K562 (cell line): ENCODE measurements around the gene EVPL. TPM values are rescaled to one million over a fixed set of nuclear protein-coding genes. Genes with fewer than 3 reads are reported as not detected.

Source experiments
- ATAC-seq: fragments of 200-7000 bp; cut with Tn5 transposase; 3 replicates; pipeline ENCODE4 v1.9.1; 2020; ENCODE audit warnings: moderate library complexity
- BruUV-seq: library from RNA; stranded (reverse); fragments of 400-500 nt; replicated peaks from 2 replicates; lab custom pipeline; 2021; lab: Mats Ljungman, UMichigan
- CTCF ChIA-PET: fragments of 300-600 bp; formaldehyde crosslinking; extraction: SDS; loops from one replicate; lab custom pipeline; 2021; ENCODE audit warnings: low intra/inter-chr PET ratio; lab: Yijun Ruan, JAX
- POLR2A ChIA-PET: fragments of 300-600, 350-650 bp; sonication (Branson Sonifier 250); formaldehyde crosslinking; extraction: SDS; loops from one replicate; lab custom pipeline; 2021; ENCODE audit warnings: antibody characterized with exemption, inconsistent platforms; lab: Yijun Ruan, JAX
- DNase-seq, 4 experiments: peaks; one replicate each; pipeline versions ENCODE4 v3.0.0 to v3.0.0-alpha.2; 2011 to 2018; ENCODE audit warnings: low spot score in 3 of 4, mixed read lengths in 3 of 4; ENCODE audit errors: extremely low read depth in 1 of 4
- FAIRE-seq: peaks from 2 replicates; lab custom pipeline; 2011; peaks lifted over from hg19 to GRCh38; lab: Jason Lieb, UNC
- H2AFZ ChIP-seq: 2 replicates; pipeline ENCODE4 v1.6.0; 2011; ENCODE audit warnings: low read depth, low read length, control low read depth, inconsistent platforms
- H3K27ac ChIP-seq: fragments of 200-600 bp; 3 replicates; pipeline ENCODE4 v1.8.0; 2011; ENCODE audit warnings: low read depth, mild to moderate bottlenecking, control low read depth, inconsistent platforms, low read length, moderate library complexity, mixed read lengths; ENCODE audit errors: extremely low read depth
- H3K27me3 ChIP-seq, 2 experiments: fragments of 300-600 bp in 1 of 2; 2 replicates in 1 of 2; 3 replicates in 1 of 2; pipeline versions ENCODE4 v1.6.0 to v1.8.0; 2011; ENCODE audit warnings: inconsistent platforms in 2 of 2, low read length in 2 of 2, mild to moderate bottlenecking in 1 of 2, mixed read lengths in 1 of 2, moderate library complexity in 1 of 2; ENCODE audit not compliant: control insufficient read depth in 2 of 2, insufficient read depth in 2 of 2
- H3K36me3 ChIP-seq: fragments of 300-600 bp; 3 replicates; pipeline ENCODE4 v1.8.0; 2011; ENCODE audit warnings: mild to moderate bottlenecking, low read length, inconsistent platforms; ENCODE audit not compliant: control insufficient read depth, insufficient read depth
- H3K4me1 ChIP-seq, 2 experiments: fragments of 200-600 bp in 1 of 2; replicated peaks in 1 of 2; 2 replicates in 1 of 2; 3 replicates in 1 of 2; pipeline versions ENCODE4 v1.5.1 to v1.8.0; 2011; ENCODE audit warnings: inconsistent platforms in 2 of 2, low read length in 2 of 2, mild to moderate bottlenecking in 1 of 2, mixed read lengths in 1 of 2, moderate library complexity in 1 of 2; ENCODE audit not compliant: control insufficient read depth in 2 of 2, insufficient read depth in 2 of 2
- H3K4me2 ChIP-seq: 2 replicates; pipeline ENCODE4 v1.6.1; 2011; ENCODE audit warnings: low read length, control low read depth, inconsistent platforms, mixed read lengths; ENCODE audit not compliant: insufficient read depth
- H3K4me3 ChIP-seq: fragments of 200-600 bp; sonication (generic), shearing (Covaris generic); 2 replicates; pipeline ENCODE4 v1.5.1; 2016; ENCODE audit warnings: control low read depth, inconsistent platforms
- H3K79me2 ChIP-seq: fragments of 200-600 bp; 3 replicates; pipeline ENCODE4 v1.8.0; 2011; ENCODE audit warnings: low read length, inconsistent platforms; ENCODE audit not compliant: control insufficient read depth, insufficient read depth
- H3K9ac ChIP-seq, 2 experiments: 2 replicates each; pipeline versions ENCODE4 v1.6.0 to v1.6.1; 2011; ENCODE audit warnings: low read depth in 2 of 2, low read length in 2 of 2, control low read depth in 1 of 2, inconsistent platforms in 1 of 2, mild to moderate bottlenecking in 1 of 2, mixed read lengths in 1 of 2; ENCODE audit not compliant: insufficient read depth in 1 of 2
- H3K9me1 ChIP-seq: one replicate; pipeline ENCODE4 v1.6.0; 2011; ENCODE audit warnings: inconsistent platforms, mild to moderate bottlenecking, low read length, moderate library complexity; ENCODE audit not compliant: control insufficient read depth, insufficient read depth
- H3K9me3 ChIP-seq: replicated peaks from 2 replicates; pipeline ENCODE4 v1.5.1; 2011; ENCODE audit warnings: low read depth, low read length, inconsistent platforms; ENCODE audit not compliant: control insufficient read depth, insufficient read depth
- H4K20me1 ChIP-seq: replicated peaks from 2 replicates; pipeline ENCODE4 v1.6.1; 2011; ENCODE audit warnings: low read length, inconsistent platforms, mixed read lengths; ENCODE audit not compliant: control insufficient read depth, insufficient read depth
- CBX2 ChIP-seq: fragments of 200-600 bp; sonication (generic); IDR thresholded peaks from one replicate; pipeline ENCODE4 v1.6.1; 2012; ENCODE audit warnings: mild to moderate bottlenecking, low read length, inconsistent platforms; ENCODE audit not compliant: insufficient read depth, poor library complexity, severe bottlenecking
- FOXM1 ChIP-seq, 2 experiments: fragments of 450-650 bp in 1 of 2; sonication (generic) in 1 of 2; formaldehyde crosslinking in 1 of 2; IDR thresholded peaks; 2 replicates each; pipeline versions ENCODE4 v1.6.1 to v1.9.0; 2017 to 2022; ENCODE audit warnings: low read depth in 2 of 2, mild to moderate bottlenecking in 2 of 2, missing genetic modification reagents in 1 of 2, moderate library complexity in 1 of 2
- HIVEP1 ChIP-seq: fragments of 250-450 bp; sonication (Bioruptor Pico); IDR thresholded peaks from 2 replicates; pipeline ENCODE4 v1.4.0; 2020; ENCODE audit warnings: mild to moderate bottlenecking
- JUND ChIP-seq, 2 experiments: IDR thresholded peaks; 2 replicates in 1 of 2; 3 replicates in 1 of 2; pipeline ENCODE4 v1.6.1; 2011; ENCODE audit warnings: borderline replicate concordance in 2 of 2, low read depth in 2 of 2, low read length in 2 of 2, improper control_type of control experiment in 1 of 2, missing biosample characterization in 1 of 2, missing genetic modification characterization in 1 of 2, missing genetic modification reagents in 1 of 2
- PML ChIP-seq: IDR thresholded peaks from 2 replicates; pipeline ENCODE4 v1.6.1; 2012; ENCODE audit warnings: low read length, inconsistent platforms
- TCF3 ChIP-seq: sonication (generic); formaldehyde crosslinking; IDR thresholded peaks from 2 replicates; pipeline ENCODE4 v1.4.0; 2020; ENCODE audit warnings: mild to moderate bottlenecking, missing genetic modification reagents
- ZBTB2 ChIP-seq: fragments of 450-650 bp; IDR thresholded peaks from 2 replicates; pipeline ENCODE4 v1.6.1; 2016; ENCODE audit warnings: antibody characterized with exemption
- ZNF124 ChIP-seq: sonication (generic); formaldehyde crosslinking; IDR thresholded peaks from 2 replicates; pipeline ENCODE4 v1.8.1; 2022; ENCODE audit warnings: missing genetic modification reagents
- ZNF175 ChIP-seq: fragments of 200-800 bp; sonication (Bioruptor generic); IDR thresholded peaks from 2 replicates; pipeline ENCODE4 v1.6.1; 2016; ENCODE audit warnings: low read depth, mild to moderate bottlenecking, missing genetic modification characterization, missing compliant biosample characterization
- ZNF384 ChIP-seq: IDR thresholded peaks from 2 replicates; pipeline ENCODE4 v1.6.1; 2012; ENCODE audit warnings: low read depth, low read length, improper control_type of control experiment
- ZNF561 ChIP-seq: fragments of 450-650 bp; formaldehyde crosslinking; conservative IDR thresholded peaks from 2 replicates; pipeline ENCODE4 v1.4.0; 2020; ENCODE audit warnings: mild to moderate bottlenecking, moderate library complexity
- ZNF766 ChIP-seq: fragments of 200-800 bp; sonication (Bioruptor generic); conservative IDR thresholded peaks from 2 replicates; pipeline ENCODE4 v1.6.1; 2016; ENCODE audit warnings: missing genetic modification characterization, missing compliant biosample characterization
- whole genome bisulfite sequencing: fragments of 100-300 bp; shearing (Covaris generic); methylation state at CpG from one replicate; pipeline ENCODE4 v1.1.6; 2016; ENCODE audit warnings: low coverage, mixed read lengths; ENCODE audit not compliant: insufficient coverage; ENCODE audit errors: missing lambda C conversion rate; 5-methylcytosine and 5-hydroxymethylcytosine counted together
- in situ Hi-C: fragments of 300-500 bp; cut with MboI; formaldehyde crosslinking; loops from 4 replicates; pipeline ENCODE4 v1.15.0; 2018; ENCODE audit warnings: inconsistent platforms, mixed read lengths
- intact Hi-C: fragments of 100-400 bp; cut with micrococcal nuclease; formaldehyde crosslinking; loops from 2 replicates; pipeline ENCODE4 v1.14.2; 2022
- polyA plus RNA-seq, 8 experiments: library from polyadenylated mRNA; depleted of rRNA in 4 of 8; stranded (reverse) in 5 of 8; unstranded in 3 of 8; fragments of >200 nt; fragmentation: Nextera tagmentation in 2 of 8; fragmentation: Illumina TruSeq in 1 of 8; extraction: Ambion mirVana in 2 of 8; extraction: Trizol in 1 of 8; gene quantifications; 2 replicates each; pipeline versions ENCODE4 v1.2.1 to v1.2.3, GENCODE V29; 2011 to 2014; ENCODE audit warnings: inconsistent platforms in 1 of 8, missing spikeins in 1 of 8
- total RNA-seq, 7 experiments: library from RNA; depleted of rRNA in 6 of 7; stranded (reverse); fragments of >200 nt in 6 of 7; fragmentation: Illumina TruSeq in 2 of 7; extraction: Trizol in 2 of 7; gene quantifications; 2 replicates each; pipeline versions ENCODE4 v1.2.1 to v1.2.3, GENCODE V29; 2011 to 2021; ENCODE audit warnings: low replicate concordance in 1 of 7

EVPL gene
- total and polyA plus RNA-seq, 9 of the 15 experiments (the other 6 are each of a cell fraction or from before 2014, with no cell fraction given) = 0.08 to 0.18 (median 0.16) TPM; not detected in 5

- peak; percentile 64 for TF ChIP-seq TCF3 (CRISPR knock-in tag)
- TF ChIP-seq ZNF175 (CRISPR knock-in tag) = no peak
- TF ChIP-seq FOXM1 (IDR thresholded peaks at IDR 0.05; ENCODE audit: low read depth) = peak; percentile 41; the same call in 1 of the 2 replicates
- no peak for TF ChIP-seq FOXM1 (CRISPR knock-in tag; IDR thresholded peaks at IDR 0.05; ENCODE audit: low read depth)
- TF ChIP-seq PML = 0 out of 2 replicates have a peak, but pooled peaks have one; percentile 29
- TF ChIP-seq ZNF384 = no peak
- TF ChIP-seq JUND (IDR thresholded peaks at IDR 0.05; ENCODE audit: borderline replicate concordance, low read depth, low read length) = peak; percentile 60; the same call in 1 of the 2 replicates
- no peak; the same call in 2 of the 3 replicates for TF ChIP-seq JUND (tag; IDR thresholded peaks at IDR 0.05; ENCODE audit: borderline replicate concordance, low read depth, low read length)
Observed at GRCh38 chr17:75976175-75976848, 50.8 kb downstream of the EVPL start (continued).

- FAIRE-seq = peak; percentile 35
- peaks cover 1% of the 10 kb centered on the region; the same call in 1 of the 2 replicates for H4K20me1 ChIP-seq
- BruUV-seq = no TSS peak
- intact Hi-C loops = loop anchor here (5.0 to 10.0 kb wide), 2 partner anchors 33 to 191 kb away; partner anchors contain the start of genes FBF1 and UNK
- H3K36me3 ChIP-seq = peaks cover 4% of the 10 kb centered on the region; the same call in 2 of the 3 replicates
- in situ Hi-C loops = no loop called here
- H3K4me2 ChIP-seq = peak overlapping the region; percentile 51; the same call in 1 of the 2 replicates
- H3K27me3 ChIP-seq = no peaks in the 10 kb centered on the region
- H3K9ac ChIP-seq = peak overlapping the region in 1 of 2 experiments; percentile 22; a peak in 1 of 4 replicates
- CTCF ChIA-PET = no interaction called here
- H3K9me1 ChIP-seq = no peaks in the 10 kb centered on the region
- H2AFZ ChIP-seq = peak overlapping the region; percentile 1; the same call in 1 of the 2 replicates
- no peak overlapping the region for H3K4me3 ChIP-seq
- H3K9me3 ChIP-seq = no peaks in the 10 kb centered on the region
- peaks cover 28% of the 10 kb centered on the region for H3K79me2 ChIP-seq
- H3K27ac ChIP-seq = peak overlapping the region; percentile 60; the same call in 2 of the 3 replicates
- H3K4me1 ChIP-seq = peaks cover 17 to 28% of the 10 kb centered on the region in 2 experiments
- DNase-seq = no peak
- WGBS = 11% methylated on average over 5 of the region's 5 CpGs
- POLR2A ChIA-PET = interaction anchor here (1.0 to 1.3 kb wide), 2 partner anchors 33 to 200 kb away, joined by 3 to 5 read pairs; no protein-coding TSS in a partner anchor
- no peak for ATAC-seq
- peak; percentile 67; the same call in 1 of the 2 replicates for TF ChIP-seq ZBTB2
- no peak for TF ChIP-seq ZNF561 (CRISPR knock-in tag)
- TF ChIP-seq ZNF766 (CRISPR knock-in tag) = no peak
- no peak for TF ChIP-seq CBX2
- TF ChIP-seq ZNF124 (CRISPR knock-in tag) = no peak
- no peak for TF ChIP-seq HIVEP1 (CRISPR knock-in tag)
Observed at GRCh38 chr17:75975757-75976174, 51.3 kb downstream of the EVPL start.
